Cortex of kidney (tissue), 1 donor: ENCODE data around the gene DNAAF3.
"Not testable (repeated sequence)": the region's sequence is repeated elsewhere in the genome, so short reads cannot be mapped to it uniquely, and the experiment has no call there.

Experiments used
- DNase-seq: peaks from one replicate; lab custom pipeline; 2025; lab: John Stamatoyannopoulos, UW

Gene DNAAF3

DNA sequence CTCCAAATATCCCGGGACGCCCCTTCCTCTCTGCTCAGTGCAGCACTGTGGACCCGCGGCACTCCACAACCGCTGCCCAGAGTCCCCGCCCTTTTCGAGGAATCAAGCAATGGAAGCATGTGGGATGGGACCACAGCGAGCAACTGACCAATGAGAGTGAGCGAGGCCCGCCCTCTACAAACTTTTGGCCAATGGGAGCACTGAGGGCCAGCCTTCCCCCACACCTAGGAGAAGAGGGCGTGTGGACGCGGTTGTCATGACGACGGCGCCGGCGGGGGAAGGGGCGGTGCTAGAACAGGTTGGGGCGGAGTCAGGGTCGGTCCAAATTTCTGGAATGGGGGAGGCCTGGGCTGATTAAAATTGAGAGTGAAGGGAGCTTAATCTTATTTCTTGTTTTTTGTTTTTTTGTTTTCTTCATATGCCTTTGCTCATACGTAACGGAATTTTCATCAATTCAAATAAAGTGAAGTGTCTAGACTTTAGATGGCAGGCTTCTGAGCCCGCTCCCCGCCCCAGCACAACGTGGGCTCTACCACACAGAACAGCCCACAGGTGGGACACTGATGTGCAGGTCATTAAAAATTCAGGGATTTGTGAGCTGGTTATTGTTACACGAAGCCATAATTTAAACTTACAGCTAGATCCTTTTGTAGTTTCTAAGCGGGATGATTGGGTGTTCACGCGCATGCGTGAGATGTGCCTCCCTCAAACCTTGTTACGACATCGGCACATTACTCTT is at the start of gene DNAAF3:
Gene DNAAF3, minus strand, starts transcription at position 84 of the 739 bp plus-strand sequence. CDS start 200 bp downstream, outside the sequence.
- no peak for DNase-seq

DNA sequence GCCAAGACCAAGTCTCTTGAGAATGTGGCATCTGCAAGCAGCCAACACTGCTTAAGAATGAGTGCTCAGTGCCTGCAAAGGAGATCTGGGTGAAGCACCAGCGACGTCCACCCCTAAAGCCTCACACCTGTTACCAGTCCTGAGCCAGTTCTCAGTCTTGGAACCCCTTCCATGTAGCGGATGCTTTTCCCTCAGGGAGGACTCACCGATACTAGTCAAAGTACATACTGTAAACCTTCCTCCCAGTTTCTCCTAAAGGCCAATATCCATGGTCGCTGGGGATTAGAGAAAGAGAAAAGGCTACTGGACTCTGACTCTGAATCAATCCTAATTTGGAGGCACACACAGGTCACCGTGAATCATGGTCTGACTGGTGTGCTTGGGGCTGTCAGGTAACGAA is 47.1 kb upstream of the DNAAF3 start:
- DNase-seq = no peak

DNA sequence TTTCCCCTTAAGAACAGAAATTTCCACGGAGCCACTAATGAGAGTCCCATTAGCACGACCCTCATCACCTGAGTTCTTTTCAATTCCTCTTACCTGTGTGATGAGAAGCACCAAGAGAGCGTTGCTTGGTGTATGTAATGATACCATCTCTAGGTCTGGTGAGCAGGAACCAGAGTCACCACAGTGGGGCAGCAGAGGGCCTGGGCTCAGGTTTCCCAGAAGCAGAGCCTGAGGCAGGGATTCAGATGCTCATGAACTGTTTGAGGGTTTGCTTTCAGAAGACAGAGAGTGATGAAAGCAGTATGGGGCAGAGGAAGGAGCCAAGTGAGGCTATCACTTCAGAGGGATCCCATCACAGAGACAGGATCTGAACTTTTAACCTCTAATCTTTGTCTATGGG is 46.0 kb upstream of the DNAAF3 start:
- no peak for DNase-seq

DNA sequence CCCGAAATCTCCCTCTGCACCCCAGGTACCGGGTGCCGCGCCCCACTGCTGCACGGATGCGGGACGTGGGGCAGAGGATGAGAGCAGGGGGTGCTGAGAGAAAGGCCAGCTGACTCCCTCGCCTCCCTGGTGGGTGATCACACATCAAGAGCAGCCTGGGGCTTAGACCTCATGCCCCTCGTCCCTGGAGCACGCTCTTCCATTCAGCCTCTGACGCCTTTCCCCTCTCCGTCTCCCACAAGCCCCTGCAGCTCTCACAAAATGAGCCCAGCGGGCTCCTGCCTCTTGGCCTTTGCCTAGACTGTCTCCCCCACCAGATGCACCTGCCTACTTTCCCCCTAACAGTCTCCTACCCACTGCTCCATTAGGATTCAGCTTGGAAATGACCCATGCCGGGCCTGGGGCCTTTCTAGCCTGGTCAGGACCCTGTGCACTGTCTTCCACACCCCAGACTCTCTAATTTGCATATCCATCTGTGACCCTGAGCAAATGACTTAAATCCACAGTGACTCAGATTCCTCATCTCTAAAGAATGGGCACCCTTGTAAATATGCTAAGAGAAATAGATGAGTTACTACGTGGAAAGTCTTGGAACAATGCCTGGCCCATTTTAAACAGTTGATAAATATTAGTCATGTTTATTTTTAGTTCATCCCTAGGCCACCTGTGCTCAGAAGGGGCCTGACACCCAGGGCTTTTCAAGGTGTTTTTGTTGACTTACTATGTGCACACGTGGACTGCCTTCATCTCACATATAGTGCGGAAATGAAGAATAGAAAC is 43.5 kb upstream of the DNAAF3 start:
- no peak for DNase-seq

DNA sequence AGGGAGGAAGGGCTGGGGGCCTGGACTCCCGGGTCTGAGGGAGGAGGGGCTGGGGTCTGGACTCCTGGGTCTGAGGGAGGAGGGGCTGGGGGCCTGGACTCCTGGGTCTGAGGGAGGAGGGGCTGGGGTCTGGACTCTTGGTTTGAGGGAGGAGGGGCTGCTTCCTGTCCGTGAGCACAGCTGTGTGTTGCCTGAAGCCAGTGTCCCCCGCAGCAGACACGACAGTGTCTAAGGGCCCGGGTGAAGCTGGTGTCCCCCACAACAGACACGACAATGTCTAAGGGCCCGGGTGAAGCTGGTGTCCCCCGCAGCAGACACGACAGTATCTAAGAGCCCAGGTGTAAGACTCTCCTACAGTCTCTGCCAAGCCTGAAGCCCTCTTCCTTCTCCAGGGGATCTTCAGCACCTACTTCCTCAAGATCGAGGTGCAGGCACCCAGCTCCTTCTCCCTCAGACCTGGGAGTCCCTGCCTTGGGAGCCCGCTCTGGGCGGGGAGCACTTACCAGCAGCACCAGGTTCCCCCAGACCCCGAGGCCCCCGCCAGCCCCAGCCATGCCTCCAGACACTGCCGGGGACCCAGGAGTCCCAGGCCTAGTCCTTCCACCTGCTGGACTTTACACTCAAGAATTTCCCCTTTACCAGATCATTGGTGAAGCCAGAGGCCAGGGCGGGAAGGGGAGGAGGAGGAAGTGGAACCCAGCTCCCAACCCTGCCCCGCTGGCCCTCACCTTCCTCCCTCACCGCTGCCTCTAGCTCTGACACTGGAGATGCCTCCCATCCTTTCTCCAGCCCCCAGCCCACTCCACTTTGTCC is 42.7 kb upstream of the DNAAF3 start, which contains the start of gene PTPRH:
Gene PTPRH, minus strand, starts transcription at position 622 of the 813 bp plus-strand sequence. Its CDS starts 68 bp downstream, at position 554.
- no peak for DNase-seq

DNA sequence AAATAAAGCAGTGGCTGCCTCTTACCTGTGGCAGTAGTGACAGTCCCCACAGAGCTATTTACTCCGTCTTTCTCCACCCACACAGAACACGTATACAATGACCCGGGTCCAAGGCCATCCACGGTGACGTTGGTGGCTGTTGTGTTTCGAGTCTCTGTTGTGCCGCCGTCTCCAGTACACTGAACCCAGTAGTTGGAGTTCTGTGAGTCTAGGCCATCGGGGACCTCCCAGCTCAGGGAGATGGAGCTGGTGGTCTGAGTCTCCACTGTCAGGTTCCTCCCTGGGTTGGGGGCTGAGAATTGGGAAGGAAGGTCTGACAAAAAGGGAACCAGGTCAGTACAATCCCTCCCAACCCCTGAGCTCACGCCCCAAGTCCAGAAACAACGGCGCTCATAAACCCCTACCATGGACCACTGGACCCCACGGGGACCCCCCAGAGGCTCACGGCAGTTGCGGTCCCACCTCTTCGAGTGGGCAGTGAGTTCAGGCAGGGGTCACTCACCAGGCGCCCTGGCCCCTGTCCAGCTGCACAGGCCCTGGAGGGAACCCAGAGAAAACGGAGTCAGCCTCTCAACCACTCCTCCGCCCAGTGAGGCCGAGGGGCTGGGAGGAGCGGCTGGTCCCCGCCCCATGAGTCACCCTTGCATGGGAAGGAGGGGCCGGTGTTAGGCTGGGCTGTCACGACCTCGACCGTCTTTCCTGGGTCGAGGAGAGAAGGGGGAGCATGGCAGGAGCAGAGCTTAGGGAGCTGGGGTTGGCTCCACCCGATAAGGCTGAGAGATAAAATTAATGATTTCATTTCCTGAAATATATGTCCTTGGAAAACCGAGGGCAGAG is 40.5 kb upstream of the DNAAF3 start:
- DNase-seq = no peak

DNA sequence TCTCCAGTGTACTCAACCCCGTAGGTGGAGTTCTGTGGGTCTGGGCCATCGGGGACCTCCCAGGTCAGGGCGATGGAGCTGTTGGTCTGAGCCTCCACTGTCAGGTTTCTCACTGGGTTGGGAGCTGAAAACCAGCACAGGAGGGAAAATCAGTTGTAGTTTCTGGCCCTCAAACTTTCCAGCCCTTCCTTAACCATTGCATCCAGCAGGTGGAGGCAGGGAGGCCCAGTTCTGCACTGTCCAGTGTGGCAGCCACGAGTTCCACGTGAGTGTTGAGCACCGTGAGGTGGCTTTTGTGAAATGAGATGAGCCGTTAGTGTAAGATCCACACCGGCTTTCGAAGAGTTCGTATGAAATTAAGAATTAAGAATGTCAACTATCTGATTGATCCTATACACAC is 35.8 kb upstream of the DNAAF3 start:
- DNase-seq = not testable (repeated sequence)

DNA sequence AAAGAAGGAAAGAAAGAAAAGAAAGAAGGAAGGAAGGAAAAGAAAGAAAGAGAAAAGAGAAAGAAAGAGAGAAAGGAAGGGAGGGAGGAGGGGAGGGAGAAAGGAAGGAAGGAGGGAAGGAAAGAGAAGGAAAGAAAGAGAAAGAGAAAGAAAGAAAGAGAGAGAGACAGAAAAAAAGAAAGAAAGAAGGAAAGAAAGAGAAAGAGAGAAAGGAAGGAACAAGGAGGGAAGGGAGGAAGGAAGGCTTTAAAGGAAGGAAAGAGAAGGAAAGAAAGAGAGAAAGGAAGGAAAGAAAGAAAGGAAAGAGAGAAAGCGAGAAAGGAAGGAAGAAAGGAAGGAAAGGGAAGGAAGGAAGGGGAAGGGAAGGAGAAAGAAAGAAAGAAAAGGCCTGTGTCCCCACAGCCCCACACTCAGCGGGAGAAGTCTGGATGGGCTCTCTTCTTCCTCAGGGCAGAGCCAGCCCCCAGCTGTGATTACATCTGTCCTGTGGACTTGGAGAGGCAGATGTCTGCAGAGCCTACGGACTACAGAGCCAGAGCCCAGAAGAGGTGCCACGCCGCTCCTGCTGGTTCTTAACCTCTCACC is 33.3 kb upstream of the DNAAF3 start:
- no peak for DNase-seq

DNA sequence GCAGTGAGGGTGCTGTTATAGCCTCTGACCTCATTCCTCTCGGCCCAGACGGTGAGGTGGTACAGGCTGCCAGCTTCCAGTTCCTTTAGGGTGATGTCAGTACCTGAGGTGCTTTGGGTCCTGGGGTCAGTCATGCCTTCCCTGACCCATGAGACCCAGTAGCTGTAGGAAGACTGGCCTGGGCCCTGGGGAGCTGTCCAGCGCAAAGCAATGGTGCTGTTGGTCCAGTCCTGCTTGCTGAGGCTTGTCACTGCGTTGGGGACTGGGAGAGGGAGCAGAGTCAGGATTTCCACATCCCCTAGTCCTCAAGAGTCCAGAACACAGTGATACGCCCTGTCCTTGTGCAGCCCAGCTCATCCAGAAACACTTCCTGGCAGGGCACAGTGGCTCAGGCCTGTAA is 32.2 kb upstream of the DNAAF3 start:
- no peak for DNase-seq

DNA sequence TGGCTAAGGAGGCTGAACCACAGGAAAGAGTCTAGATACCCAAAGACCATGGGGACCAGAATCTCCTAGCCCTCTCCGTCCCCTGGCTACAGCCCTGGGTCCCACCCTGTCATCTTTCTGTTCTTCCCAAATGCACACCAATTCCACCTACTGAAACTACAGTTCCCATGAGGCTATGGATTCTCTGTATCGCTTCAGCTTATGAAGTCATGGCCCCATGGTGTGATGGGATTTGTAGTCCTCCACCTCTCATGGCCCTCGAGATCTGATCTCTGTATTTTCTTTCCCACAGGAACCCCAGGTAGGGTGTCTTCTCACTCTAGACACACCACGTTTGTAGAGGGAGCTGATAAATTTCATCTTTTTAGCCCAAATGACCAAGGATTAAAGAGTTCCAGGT is 31.1 kb upstream of the DNAAF3 start:
- DNase-seq = no peak

DNA sequence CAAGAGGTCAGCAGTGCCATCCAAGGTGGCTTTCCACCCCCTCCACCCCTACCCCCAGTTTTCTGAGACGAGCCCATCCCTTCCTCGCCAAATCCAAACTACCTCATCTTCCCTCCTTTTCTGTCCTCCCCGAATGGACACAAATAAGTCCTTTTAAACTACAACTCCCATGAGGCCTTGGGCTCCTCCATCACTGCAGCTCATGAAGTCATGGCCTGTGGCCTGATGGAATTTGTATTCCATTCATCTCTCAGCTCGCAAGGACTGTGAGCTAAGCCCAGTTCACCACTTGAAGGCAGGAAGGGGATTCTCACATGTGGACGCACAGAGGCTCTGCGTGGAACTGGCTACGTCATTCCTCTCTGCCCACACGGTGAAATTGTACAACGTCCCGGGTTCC is 30.4 kb upstream of the DNAAF3 start:
- no peak for DNase-seq

DNA sequence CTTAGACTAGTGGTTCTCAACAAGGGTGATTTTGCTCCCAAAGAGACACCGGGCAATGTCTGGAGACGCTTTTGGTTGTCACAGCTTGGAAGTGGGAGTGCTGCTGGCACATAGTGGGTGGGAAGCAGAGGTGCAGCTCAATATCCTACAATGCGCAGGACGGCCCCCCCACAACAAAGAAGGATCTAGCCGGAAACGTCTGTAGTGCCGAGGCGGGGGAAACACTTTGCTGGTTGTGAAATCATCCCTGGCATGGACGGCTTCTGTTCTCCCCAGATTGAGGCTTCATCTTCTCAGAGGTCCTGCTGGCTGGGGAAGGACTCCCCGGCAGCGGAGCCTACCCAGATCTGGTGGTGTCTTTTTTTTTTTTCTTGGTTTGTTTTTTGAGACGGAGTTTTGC is 27.1 kb upstream of the DNAAF3 start:
- DNase-seq = no peak

DNA sequence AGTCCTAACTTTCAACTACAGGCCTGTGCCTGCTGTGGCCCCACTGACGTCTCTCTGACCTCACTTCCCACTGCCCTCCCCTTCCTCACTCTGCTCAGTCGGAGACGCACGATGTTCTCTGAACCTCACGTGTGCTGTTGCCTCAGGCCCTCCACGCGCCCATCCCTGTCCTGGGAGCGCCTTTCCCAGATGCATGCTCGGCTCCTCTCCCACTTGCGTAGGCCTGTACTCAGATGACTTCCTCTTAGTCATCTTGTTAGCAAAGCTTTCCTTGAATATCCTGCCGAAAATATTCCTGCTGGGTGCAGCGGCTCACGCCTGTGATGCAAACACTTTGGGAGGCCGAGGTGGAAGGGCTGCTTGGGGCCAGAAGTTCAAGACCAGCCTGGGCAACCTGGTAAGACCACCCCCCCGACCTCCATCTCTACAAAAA is 23.0 kb upstream of the DNAAF3 start:
- DNase-seq = no peak

DNA sequence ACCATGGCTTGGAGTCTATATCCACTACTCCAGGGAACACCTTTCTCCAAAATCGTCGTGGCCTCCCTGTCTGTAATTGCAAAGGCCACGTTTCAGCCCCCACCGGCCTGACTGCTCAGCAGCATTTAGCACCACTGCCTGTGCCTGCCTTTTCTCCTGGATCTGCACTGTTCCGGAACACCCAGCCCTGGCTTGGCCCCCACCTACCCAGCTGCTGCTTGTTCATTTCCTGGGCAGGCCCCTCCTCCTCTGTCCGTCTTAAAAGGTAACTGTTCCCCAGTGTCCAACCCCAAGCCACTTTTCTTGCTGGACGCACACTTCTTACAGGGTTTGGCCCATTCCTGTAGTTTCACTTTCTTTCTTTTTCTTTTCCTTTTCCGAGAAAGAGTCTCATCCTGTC is 22.2 kb upstream of the DNAAF3 start:
- no peak for DNase-seq

DNA sequence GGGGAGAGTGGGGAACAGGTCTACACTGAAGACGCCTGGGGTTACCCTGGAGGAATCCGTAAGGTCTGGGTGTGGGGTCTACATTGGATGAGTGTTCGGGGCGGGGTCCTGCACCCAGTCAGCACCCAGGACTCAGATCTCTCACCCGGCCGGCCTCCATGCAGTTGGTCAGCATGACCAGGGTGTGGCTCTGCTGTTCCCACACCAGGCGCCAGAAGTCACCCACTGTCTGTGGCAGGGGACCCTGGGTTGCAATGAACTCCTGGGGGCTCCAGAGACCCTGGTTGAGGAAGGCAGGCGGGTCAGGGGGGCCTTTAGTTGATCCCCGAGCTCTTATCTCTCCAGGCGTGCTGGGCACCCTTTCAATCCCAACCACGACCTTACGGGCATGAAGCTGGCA is 19.7 kb upstream of the DNAAF3 start:
- DNase-seq = no peak

DNA sequence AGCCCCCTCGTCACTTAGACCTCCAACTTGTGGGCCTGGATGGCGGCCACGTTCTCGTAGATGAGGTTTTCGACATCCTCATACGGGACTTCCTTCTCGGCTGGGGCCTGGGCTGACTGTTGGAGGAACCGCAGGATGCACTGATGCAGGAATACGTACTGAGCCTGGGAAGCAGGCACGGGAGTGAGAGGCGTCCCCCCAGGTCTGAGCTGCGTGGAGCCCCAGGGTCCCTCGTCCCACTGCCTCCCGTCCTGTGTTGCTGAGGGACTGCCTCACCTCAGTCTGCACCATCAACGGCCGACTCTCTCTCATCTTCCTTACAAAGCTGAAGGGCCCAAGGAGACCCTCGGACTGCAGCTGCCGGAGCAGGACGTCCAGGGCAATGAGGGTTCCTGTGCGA is 15.3 kb upstream of the DNAAF3 start:
- DNase-seq = no peak

DNA sequence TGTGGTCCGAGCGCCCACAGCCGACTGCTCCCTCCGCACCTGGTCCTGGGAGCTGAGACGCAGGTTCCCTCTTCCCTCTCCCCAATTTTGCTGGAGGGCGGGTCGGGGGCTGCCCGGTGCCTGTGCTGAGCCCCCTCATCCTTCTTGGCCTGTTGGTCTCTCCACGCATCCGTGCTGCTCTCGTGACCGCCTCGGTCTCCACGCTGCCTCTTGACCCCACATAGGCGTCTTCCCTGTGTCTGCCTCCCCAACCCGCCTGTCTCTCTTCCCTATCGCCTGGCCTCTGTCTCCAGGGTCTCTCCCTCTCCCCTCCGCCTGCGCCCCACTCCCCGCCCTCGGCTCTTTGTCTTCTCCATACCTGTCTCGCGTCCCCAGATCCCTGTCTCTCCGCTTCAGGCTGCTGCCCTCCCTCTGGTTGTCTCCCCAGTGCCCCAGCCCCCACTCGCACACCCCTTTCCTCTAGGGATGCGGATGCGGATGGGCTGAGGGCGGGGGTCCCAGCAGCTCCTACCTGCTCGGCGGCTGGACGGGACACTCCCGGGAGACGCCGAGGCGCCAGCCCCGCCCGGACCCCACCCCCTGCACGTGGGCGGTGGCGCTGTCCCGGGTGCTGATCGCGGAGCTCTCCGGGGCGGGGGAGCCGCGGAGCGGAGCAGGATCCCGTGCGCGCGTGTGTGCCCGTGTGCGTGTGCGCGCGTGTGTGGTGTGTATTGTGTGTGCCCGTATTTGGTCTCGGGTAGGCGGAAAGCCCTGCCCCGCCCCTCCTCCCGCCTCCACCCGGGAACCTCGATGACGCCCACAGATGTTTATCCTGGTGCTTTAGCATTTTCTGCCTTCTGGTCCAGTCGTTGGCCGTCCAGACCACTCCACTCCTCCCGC is 13.4 kb upstream of the DNAAF3 start, which contains the start of gene SYT5:
Gene SYT5, minus strand, starts transcription at position 684 of the 879 bp plus-strand sequence. CDS start 1,248 bp downstream, outside the sequence.
- DNase-seq = no peak

DNA sequence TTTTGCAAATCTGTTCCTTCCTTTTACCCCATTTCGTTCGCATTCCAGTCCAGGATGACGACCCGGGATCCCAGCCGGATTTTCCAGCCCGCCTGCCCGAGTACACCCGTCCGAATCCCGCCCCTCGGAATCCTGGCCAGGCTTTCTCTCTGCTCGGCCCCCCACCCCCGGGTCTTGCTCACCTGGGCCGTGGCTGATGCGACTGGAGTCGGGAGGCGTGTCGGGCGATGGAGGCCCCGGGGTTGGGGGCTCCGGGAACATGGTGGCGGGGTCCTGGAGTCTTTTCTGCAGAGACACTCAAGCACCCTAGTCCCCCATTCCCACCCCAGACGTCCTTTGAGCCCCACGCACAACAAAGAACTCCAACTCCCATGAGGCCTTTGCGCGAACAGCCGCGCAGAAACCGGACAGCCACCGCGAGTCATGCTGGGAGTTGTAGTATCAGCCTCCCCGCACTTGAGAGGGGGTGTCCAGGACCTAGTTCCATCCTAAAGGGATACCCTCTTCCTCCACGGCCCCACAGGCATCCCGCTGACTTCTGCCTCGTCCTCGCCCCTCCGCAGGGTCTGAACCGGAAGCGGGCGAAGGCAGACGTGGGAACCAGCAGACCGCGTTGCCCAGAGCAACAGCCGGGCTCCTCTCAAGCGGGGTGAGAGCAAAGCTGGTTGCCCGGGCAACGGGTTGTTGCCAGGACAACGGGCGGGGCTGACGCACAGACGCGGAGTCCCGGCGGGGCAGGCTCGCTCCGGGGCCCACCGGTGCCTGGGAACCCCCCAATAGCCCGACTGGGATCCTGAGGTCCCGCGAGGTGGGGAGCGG is 12.6 kb upstream of the DNAAF3 start:
- DNase-seq = no peak

DNA sequence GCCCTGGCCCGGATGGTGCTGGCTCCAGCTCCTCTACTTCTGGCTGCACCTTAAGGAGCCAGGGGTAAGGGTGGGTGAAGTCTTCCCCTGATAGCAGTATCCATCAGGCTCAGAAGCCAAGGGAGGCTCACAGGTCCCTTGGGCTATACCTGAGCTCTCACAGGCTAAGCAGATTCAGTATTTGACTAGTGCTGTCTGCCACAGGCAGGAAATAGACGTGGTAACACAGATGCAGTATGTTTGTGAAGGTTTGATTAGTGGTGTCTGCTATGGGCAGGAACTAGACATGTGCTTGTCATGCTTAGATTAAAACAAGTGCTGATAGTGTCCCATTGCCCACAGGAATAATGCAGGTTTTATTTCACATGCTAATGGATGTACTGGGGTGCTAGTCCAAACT is 9.7 kb upstream of the DNAAF3 start:
- DNase-seq = no peak
